Tibial artery (tissue), 4 donors: ENCODE data around the gene CCDC71.

Experiments
- DNase-seq, 2 donors: peaks; one replicate each; pipeline ENCODE4 v3.0.0-alpha.2; 2019
- H3K27ac ChIP-seq, 2 donors: fragments of 200-600 bp; sonication (generic) in 1 of 2; 1 replicate in 1 of 2; 2 replicates in 1 of 2; pipeline ENCODE4 v1.5.1; 2018 to 2019; ENCODE audit warnings: mild to moderate bottlenecking in 1 of 2
- H3K27me3 ChIP-seq, 2 donors: fragments of 200-600 bp; sonication (generic) in 1 of 2; one replicate each; pipeline versions ENCODE4 v1.5.1 to v1.6.0; 2016 to 2019
- H3K36me3 ChIP-seq, 3 donors: fragments of 200-600 bp; sonication (generic) in 2 of 3; one replicate each; pipeline ENCODE4 v1.5.1; 2016 to 2019; ENCODE audit warnings: mild to moderate bottlenecking in 2 of 3
- H3K4me1 ChIP-seq, 4 donors: fragments of 200-600 bp; sonication (generic) in 2 of 4; 1 replicate in 3 of 4; 2 replicates in 1 of 4; pipeline ENCODE4 v1.5.1; 2016 to 2019
- H3K4me3 ChIP-seq, 2 donors: fragments of 200-600 bp; sonication (generic) in 1 of 2; 1 replicate in 1 of 2; 2 replicates in 1 of 2; pipeline ENCODE4 v1.5.1; 2018 to 2019; ENCODE audit warnings: mild to moderate bottlenecking in 2 of 2
- H3K9me3 ChIP-seq, 3 donors: fragments of 200-600 bp; sonication (generic) in 1 of 3; one replicate each; pipeline ENCODE4 v1.5.1; 2016 to 2019
- intact Hi-C: fragments of 100-400 bp; cut with DNase I; formaldehyde crosslinking; loops from one replicate; pipeline ENCODE4 v1.15.0; 2023; ENCODE audit warnings: low total_unique reads
- TF ChIP-seq, protein P1 (sequence below), 2 experiments: fragments of 200-600 bp in 1 of 2; fragments of 450-650 bp in 1 of 2; IDR thresholded peaks; one replicate each; pipeline ENCODE4 v1.5.1; 2017 to 2019; ENCODE audit warnings: antibody characterized with exemption in 2 of 2, mild to moderate bottlenecking in 1 of 2, moderate library complexity in 1 of 2

CCDC71 gene

GRCh38 chr3:49151610-49152009 is 14.5 kb downstream of the CCDC71 start:
- no peak for DNase-seq
- Histone ChIP-seq H3K9me3 (no peaks in the 10 kb centered on the region), H3K4me3 (no peak overlapping the region), H3K27me3 (no peaks in the 10 kb centered on the region), H3K36me3 (no peaks in the 10 kb centered on the region), H3K4me1 (no peaks in the 10 kb centered on the region), H3K27ac (no peak overlapping the region)
- TF ChIP-seq, protein P1, sequence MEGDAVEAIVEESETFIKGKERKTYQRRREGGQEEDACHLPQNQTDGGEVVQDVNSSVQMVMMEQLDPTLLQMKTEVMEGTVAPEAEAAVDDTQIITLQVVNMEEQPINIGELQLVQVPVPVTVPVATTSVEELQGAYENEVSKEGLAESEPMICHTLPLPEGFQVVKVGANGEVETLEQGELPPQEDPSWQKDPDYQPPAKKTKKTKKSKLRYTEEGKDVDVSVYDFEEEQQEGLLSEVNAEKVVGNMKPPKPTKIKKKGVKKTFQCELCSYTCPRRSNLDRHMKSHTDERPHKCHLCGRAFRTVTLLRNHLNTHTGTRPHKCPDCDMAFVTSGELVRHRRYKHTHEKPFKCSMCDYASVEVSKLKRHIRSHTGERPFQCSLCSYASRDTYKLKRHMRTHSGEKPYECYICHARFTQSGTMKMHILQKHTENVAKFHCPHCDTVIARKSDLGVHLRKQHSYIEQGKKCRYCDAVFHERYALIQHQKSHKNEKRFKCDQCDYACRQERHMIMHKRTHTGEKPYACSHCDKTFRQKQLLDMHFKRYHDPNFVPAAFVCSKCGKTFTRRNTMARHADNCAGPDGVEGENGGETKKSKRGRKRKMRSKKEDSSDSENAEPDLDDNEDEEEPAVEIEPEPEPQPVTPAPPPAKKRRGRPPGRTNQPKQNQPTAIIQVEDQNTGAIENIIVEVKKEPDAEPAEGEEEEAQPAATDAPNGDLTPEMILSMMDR (IDR thresholded peaks at IDR 0.05): no peak
- intact Hi-C loops: no loop called here

DNA sequence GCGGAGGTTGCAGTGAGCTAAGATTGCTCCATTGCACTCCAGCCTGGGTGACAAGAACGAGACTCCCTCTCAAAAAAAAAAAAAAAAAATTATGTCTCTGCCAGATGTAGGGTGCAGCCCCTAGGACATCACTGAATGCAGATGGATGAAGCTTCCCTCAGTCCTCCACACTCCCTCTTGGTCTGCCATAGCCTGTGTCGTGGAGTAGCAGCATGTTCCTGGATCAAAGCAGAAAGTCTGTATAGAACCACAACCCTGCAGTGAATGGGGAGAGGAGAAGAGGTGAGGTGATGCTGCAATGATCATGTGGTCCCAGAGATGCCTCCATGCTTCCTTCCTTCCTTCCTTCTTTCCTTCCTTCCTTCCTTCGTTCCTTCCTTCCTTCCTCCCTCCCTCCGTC is 18.0 kb downstream of the CCDC71 start:
- no peaks in the 10 kb centered on the region for H3K36me3 ChIP-seq
- H3K4me3 ChIP-seq: no peak overlapping the region
- intact Hi-C loops: no loop called here
- no peaks in the 10 kb centered on the region for H3K4me1 ChIP-seq
- TF ChIP-seq, protein P1 (IDR thresholded peaks at IDR 0.05): no peak
- H3K9me3 ChIP-seq: no peaks in the 10 kb centered on the region
- DNase-seq: no peak
- H3K27ac ChIP-seq: no peak overlapping the region
- H3K27me3 ChIP-seq: no peaks in the 10 kb centered on the region

- Histone ChIP-seq H3K4me3 (no peak overlapping the region), H3K36me3 (no peaks in the 10 kb centered on the region), H3K4me1 (peaks cover 0 to under 1% (median 0%) of the 10 kb centered on the region in 4 donors), H3K27me3 (peaks cover 0 to 4% of the 10 kb centered on the region in 2 donors), H3K27ac (no peak overlapping the region), H3K9me3 (no peaks in the 10 kb centered on the region)
- DNase-seq: no peak
- intact Hi-C loops: no loop called here
- TF ChIP-seq, protein P1 (IDR thresholded peaks at IDR 0.05): no peak
Observed at GRCh38 chr3:49140080-49140479, 26.1 kb downstream of the CCDC71 start.

DNA sequence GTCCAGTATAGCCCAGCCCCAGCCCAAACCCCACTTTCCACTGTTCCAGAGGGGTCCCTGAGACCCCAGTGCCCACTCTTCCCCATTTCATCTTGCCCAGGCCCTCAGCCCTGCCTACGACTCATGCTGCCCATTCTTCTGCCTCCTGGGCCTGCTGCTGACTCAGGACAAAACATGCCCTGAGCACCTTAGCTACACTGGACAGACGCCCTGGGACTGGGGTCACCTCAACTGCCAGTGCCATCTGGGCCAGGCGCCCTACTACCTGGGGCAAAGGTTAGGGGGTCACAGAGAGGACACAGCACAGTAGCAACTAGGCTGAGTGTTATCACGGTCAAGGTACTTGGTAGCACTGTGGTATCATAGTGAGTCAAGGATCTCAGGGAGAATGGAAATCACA is 30.6 kb downstream of the CCDC71 start:
- Histone ChIP-seq H3K36me3 (peaks cover 4 to 13% (median 6%) of the 10 kb centered on the region in 3 donors), H3K4me1 (peaks cover 0 to 37% (median 26%) of the 10 kb centered on the region in 4 donors), H3K27me3 (peaks cover 0 to 4% of the 10 kb centered on the region in 2 donors), H3K9me3 (no peaks in the 10 kb centered on the region), H3K4me3 (no peak overlapping the region), H3K27ac (no peak overlapping the region)
- no peak for DNase-seq
- TF ChIP-seq, protein P1 (IDR thresholded peaks at IDR 0.05): no peak
- intact Hi-C loops: no loop called here

- no peak for DNase-seq
- intact Hi-C loops: loop anchor here (5.0 kb wide), 1 partner anchor 37 kb away; no protein-coding TSS in a partner anchor
Observed at GRCh38 chr3:49134471-49135265, 31.5 kb downstream of the CCDC71 start.

More at GRCh38 chr3:49134471-49135265, 31.5 kb downstream of the CCDC71 start:
- TF ChIP-seq, protein P1 (IDR thresholded peaks at IDR 0.05): no peak
- Histone ChIP-seq H3K27ac (peak overlapping the region; percentile 92 to 93), H3K4me3 (peak overlapping the region in 1 of 2 donors; percentile 78), H3K4me1 (peaks cover 0 to 45% (median 34%) of the 10 kb centered on the region in 4 donors), H3K27me3 (peaks cover 0 to 4% of the 10 kb centered on the region in 2 donors), H3K9me3 (no peaks in the 10 kb centered on the region), H3K36me3 (peaks cover 12 to 21% (median 12%) of the 10 kb centered on the region in 3 donors)
